Measurements from ENCODE around the gene PSMD11.
"Not testable (repeated sequence)": the region's sequence is repeated elsewhere in the genome, so short reads cannot be mapped to it uniquely, and the experiment has no call there.

The PSMD11 gene

GRCh38 chr17:32449963-32450362 lies 5.7 kb downstream of the PSMD11 start:
- Histone ChIP-seq H4K20me1 (ENCODE audit: low read depth, low read length) (peaks cover 6% of the 10 kb centered on the region; the same call in 1 of the 2 replicates), H3K9me3 (ENCODE audit: insufficient read depth, low read length) (no peaks in the 10 kb centered on the region), H3K4me2 (ENCODE audit: low read depth, low read length, poor library complexity, severe bottlenecking) (no peak overlapping the region), H3K27ac (ENCODE audit: low read depth, low read length) (no peak overlapping the region), H3K9me2 (replicated peaks; ENCODE audit: insufficient read depth, low read length) (no peaks in the 10 kb centered on the region), H2AFZ (ENCODE audit: low read depth, low read length, severe bottlenecking) (no peak overlapping the region), H3K4me3 (ENCODE audit: insufficient read depth, low read length, poor library complexity, severe bottlenecking) (no peak overlapping the region), H3K36me3 (ENCODE audit: low read length) (peaks cover 42% of the 10 kb centered on the region), H3K79me2 (ENCODE audit: insufficient read depth, low read length) (peaks cover 77% of the 10 kb centered on the region), H3F3A (ENCODE audit: insufficient read depth) (peaks cover 5% of the 10 kb centered on the region; the same call in 1 of the 2 replicates), H3K27me3 (ENCODE audit: low read length) (no peaks in the 10 kb centered on the region), H3K9ac (ENCODE audit: low read length) (no peak overlapping the region)
- TF ChIP-seq EZH2phosphoT487 (conservative IDR thresholded peaks at IDR 0.05; ENCODE audit: low read length) (no peak), CTCF (IDR thresholded peaks at IDR 0.05; ENCODE audit: insufficient read depth, low read length, poor library complexity, severe bottlenecking) (no peak)

GRCh38 chr17:32450379-32450778 lies 6.1 kb downstream of the PSMD11 start:
- H4K20me1 ChIP-seq (ENCODE audit: low read depth, low read length); H3K27ac ChIP-seq (ENCODE audit: low read depth, low read length); H3K27me3 ChIP-seq (ENCODE audit: low read length); H3K9me2 ChIP-seq (replicated peaks; ENCODE audit: insufficient read depth, low read length); H3K9me3 ChIP-seq (ENCODE audit: insufficient read depth, low read length); H2AFZ ChIP-seq (ENCODE audit: low read depth, low read length, severe bottlenecking); H3K4me2 ChIP-seq (ENCODE audit: low read depth, low read length, poor library complexity, severe bottlenecking); H3K4me3 ChIP-seq (ENCODE audit: insufficient read depth, low read length, poor library complexity, severe bottlenecking); H3F3A ChIP-seq (ENCODE audit: insufficient read depth); H3K9ac ChIP-seq (ENCODE audit: low read length): not testable (repeated sequence)
- Histone ChIP-seq H3K36me3 (ENCODE audit: low read length) (peaks cover 46% of the 10 kb centered on the region), H3K79me2 (ENCODE audit: insufficient read depth, low read length) (peaks cover 74% of the 10 kb centered on the region)

GRCh38 chr17:32451879-32452278 lies 7.6 kb downstream of the PSMD11 start:
- Histone ChIP-seq H3K4me3 (ENCODE audit: insufficient read depth, low read length, poor library complexity, severe bottlenecking) (no peak overlapping the region), H3K9me3 (ENCODE audit: insufficient read depth, low read length) (no peaks in the 10 kb centered on the region), H3K4me2 (ENCODE audit: low read depth, low read length, poor library complexity, severe bottlenecking) (no peak overlapping the region), H3K36me3 (ENCODE audit: low read length) (peaks cover 48% of the 10 kb centered on the region), H3K79me2 (ENCODE audit: insufficient read depth, low read length) (peaks cover 59% of the 10 kb centered on the region), H3K27ac (ENCODE audit: low read depth, low read length) (no peak overlapping the region), H2AFZ (ENCODE audit: low read depth, low read length, severe bottlenecking) (no peak overlapping the region), H3K9me2 (replicated peaks; ENCODE audit: insufficient read depth, low read length) (no peaks in the 10 kb centered on the region), H4K20me1 (ENCODE audit: low read depth, low read length) (no peaks in the 10 kb centered on the region), H3F3A (ENCODE audit: insufficient read depth) (peaks cover 5% of the 10 kb centered on the region; the same call in 1 of the 2 replicates), H3K27me3 (ENCODE audit: low read length) (no peaks in the 10 kb centered on the region), H3K9ac (ENCODE audit: low read length) (no peak overlapping the region)
- TF ChIP-seq CTCF (IDR thresholded peaks at IDR 0.05; ENCODE audit: insufficient read depth, low read length, poor library complexity, severe bottlenecking), result no peak
- no peak for TF ChIP-seq EZH2phosphoT487 (conservative IDR thresholded peaks at IDR 0.05; ENCODE audit: low read length)

- Histone ChIP-seq H3K36me3 (ENCODE audit: low read length) (peaks cover 46% of the 10 kb centered on the region), H3K9me2 (replicated peaks; ENCODE audit: insufficient read depth, low read length) (no peaks in the 10 kb centered on the region), H3K4me3 (ENCODE audit: insufficient read depth, low read length, poor library complexity, severe bottlenecking) (no peak overlapping the region), H3F3A (ENCODE audit: insufficient read depth) (peaks cover 5% of the 10 kb centered on the region; the same call in 1 of the 2 replicates), H3K27ac (ENCODE audit: low read depth, low read length) (no peak overlapping the region), H3K27me3 (ENCODE audit: low read length) (no peaks in the 10 kb centered on the region), H3K9me3 (ENCODE audit: insufficient read depth, low read length) (no peaks in the 10 kb centered on the region), H3K79me2 (ENCODE audit: insufficient read depth, low read length) (peaks cover 55% of the 10 kb centered on the region), H3K4me2 (ENCODE audit: low read depth, low read length, poor library complexity, severe bottlenecking) (no peak overlapping the region), H4K20me1 (ENCODE audit: low read depth, low read length) (no peaks in the 10 kb centered on the region), H2AFZ (ENCODE audit: low read depth, low read length, severe bottlenecking) (no peak overlapping the region), H3K9ac (ENCODE audit: low read length) (no peak overlapping the region)
- no peak for TF ChIP-seq EZH2phosphoT487 (conservative IDR thresholded peaks at IDR 0.05; ENCODE audit: low read length)
- no peak for TF ChIP-seq CTCF (IDR thresholded peaks at IDR 0.05; ENCODE audit: insufficient read depth, low read length, poor library complexity, severe bottlenecking)
Observed at GRCh38 chr17:32452281-32452680, 8.0 kb downstream of the PSMD11 start.
